GM10266 (cell line): Measurements from ENCODE around the gene CLASP1.

Source experiments
- DNase-seq: peaks from one replicate; pipeline ENCODE4 v3.0.0; 2012; ENCODE audit errors: extremely low spot score
- CTCF ChIP-seq: IDR thresholded peaks from 2 replicates; pipeline ENCODE4 v1.5.1; 2012; ENCODE audit warnings: mild to moderate bottlenecking, low read depth; ENCODE audit not compliant: control insufficient read depth, insufficient read depth; ENCODE audit errors: missing control alignments

The CLASP1 gene

GRCh38 chr2:121520641-121520994 lies 128.6 kb downstream of the CLASP1 start:
- DNase-seq: no peak
- no peak for TF ChIP-seq CTCF

GRCh38 chr2:121519732-121520640 lies 129.3 kb downstream of the CLASP1 start:
- no peak for TF ChIP-seq CTCF
- DNase-seq: no peak

GRCh38 chr2:121519153-121519552 lies 130.1 kb downstream of the CLASP1 start:
- no peak for TF ChIP-seq CTCF
- no peak for DNase-seq

- no peak for TF ChIP-seq CTCF
- peak; percentile 19 for DNase-seq
Measured at GRCh38 chr2:121513597-121514333, 135.5 kb downstream of the CLASP1 start.

- no peak for TF ChIP-seq CTCF
- DNase-seq: no peak
Measured at GRCh38 chr2:121510857-121511256, 138.4 kb downstream of the CLASP1 start.

- DNase-seq: no peak
- TF ChIP-seq CTCF: no peak
Measured at GRCh38 chr2:121506621-121507020, 142.6 kb downstream of the CLASP1 start.
